ENCODE results near the gene ATP1B1.

DNA sequence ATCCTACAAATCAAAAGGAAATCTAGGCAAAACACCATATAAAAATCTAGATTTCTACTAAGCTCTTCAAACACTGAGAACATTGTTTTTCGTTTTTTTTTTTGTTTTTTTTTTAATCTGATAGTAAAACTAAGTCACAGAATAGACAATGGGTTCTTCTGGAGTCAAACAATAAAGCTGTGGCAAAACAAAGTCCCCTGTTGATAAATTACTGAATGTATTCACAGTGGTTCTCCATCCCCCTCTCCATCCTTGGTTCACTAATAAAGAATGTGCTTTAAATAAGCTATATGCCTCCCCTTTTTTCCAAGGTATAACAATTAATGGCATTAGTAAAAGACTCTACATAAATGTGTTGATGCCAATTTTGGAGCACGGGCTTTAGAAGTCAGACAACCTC, 16.7 kb upstream of the ATP1B1 start:
- TF ChIP-seq POLR2A (IDR thresholded peaks at IDR 0.05) (no peak), CTCF (IDR thresholded peaks at IDR 0.05) (no peak)

Data from gastroesophageal sphincter (tissue), 3 donors.